Fibroblast of the aortic adventitia (primary cell): ENCODE results near the gene PIGT. TPM values are rescaled to one million over a fixed set of nuclear protein-coding genes. Genes with fewer than 3 reads are reported as not detected.

ENCODE experiments used
- DNase-seq: peaks from one replicate; pipeline ENCODE4 v3.0.0-alpha.2; 2010; ENCODE audit warnings: low read depth
- H3K4me3 ChIP-seq: 2 replicates; pipeline ENCODE4 v1.5.1; 2011; ENCODE audit warnings: low read depth, mild to moderate bottlenecking, control low read depth, low read length, moderate library complexity
- CTCF ChIP-seq: IDR thresholded peaks from 2 replicates; pipeline ENCODE4 v1.5.1; 2011; ENCODE audit warnings: mild to moderate bottlenecking, low read length, control low read depth, inconsistent platforms; ENCODE audit not compliant: insufficient read depth
- total RNA-seq: library from RNA; depleted of rRNA; stranded (reverse); fragments of >200 nt; gene quantifications from 2 replicates; pipeline ENCODE4 v1.2.3, GENCODE V29; 2012; ENCODE audit warnings: low replicate concordance

Gene PIGT
- total RNA-seq, 1 donor, result 67.4 TPM

- no peak for DNase-seq
- H3K4me3 ChIP-seq, result no peak overlapping the region
- TF ChIP-seq CTCF, result no peak
These were observed 43.7 kb upstream of the PIGT start for GRCh38 chr20:45372241-45372640.

GRCh38 chr20:45372646-45373352 is 43.1 kb upstream of the PIGT start:
- no peak for TF ChIP-seq CTCF
- no peak for DNase-seq
- no peak overlapping the region for H3K4me3 ChIP-seq

GRCh38 chr20:45373353-45374100 is 42.4 kb upstream of the PIGT start:
- DNase-seq, result peak; percentile 87
- H3K4me3 ChIP-seq, result peak overlapping the region; percentile 52
- TF ChIP-seq CTCF, result peak; percentile 90

GRCh38 chr20:45374101-45374467 is 41.9 kb upstream of the PIGT start:
- H3K4me3 ChIP-seq, result no peak overlapping the region
- no peak for TF ChIP-seq CTCF
- DNase-seq, result no peak

- no peak for TF ChIP-seq CTCF
- H3K4me3 ChIP-seq, result no peak overlapping the region
- DNase-seq, result no peak
These were observed 41.0 kb upstream of the PIGT start for GRCh38 chr20:45374966-45375365.

GRCh38 chr20:45377269-45377668 is 38.7 kb upstream of the PIGT start:
- no peak for TF ChIP-seq CTCF
- no peak overlapping the region for H3K4me3 ChIP-seq
- no peak for DNase-seq
